Neuron (in vitro differentiated cells): ENCODE results near the gene PLEKHG2.

Source experiments
- H2AFZ ChIP-seq: one replicate; pipeline ENCODE4 v1.6.1; 2013; ENCODE audit warnings: low read depth, mild to moderate bottlenecking, inconsistent platforms, low read length, moderate library complexity
- H3K27me3 ChIP-seq: one replicate; pipeline ENCODE4 v1.6.1; 2013; ENCODE audit warnings: low read length; ENCODE audit not compliant: insufficient read depth
- H3K36me3 ChIP-seq: one replicate; pipeline ENCODE4 v1.6.1; 2013; ENCODE audit warnings: low read length; ENCODE audit not compliant: insufficient read depth
- H3K4me1 ChIP-seq: one replicate; pipeline ENCODE4 v1.6.1; 2013; ENCODE audit warnings: low read length; ENCODE audit not compliant: insufficient read depth
- H3K4me3 ChIP-seq: 2 replicates; pipeline ENCODE4 v1.5.1; 2013; ENCODE audit warnings: mild to moderate bottlenecking, low read length, moderate library complexity
- H3K9me3 ChIP-seq: one replicate; pipeline ENCODE4 v1.6.1; 2013; ENCODE audit warnings: low read length

The PLEKHG2 gene

DNA sequence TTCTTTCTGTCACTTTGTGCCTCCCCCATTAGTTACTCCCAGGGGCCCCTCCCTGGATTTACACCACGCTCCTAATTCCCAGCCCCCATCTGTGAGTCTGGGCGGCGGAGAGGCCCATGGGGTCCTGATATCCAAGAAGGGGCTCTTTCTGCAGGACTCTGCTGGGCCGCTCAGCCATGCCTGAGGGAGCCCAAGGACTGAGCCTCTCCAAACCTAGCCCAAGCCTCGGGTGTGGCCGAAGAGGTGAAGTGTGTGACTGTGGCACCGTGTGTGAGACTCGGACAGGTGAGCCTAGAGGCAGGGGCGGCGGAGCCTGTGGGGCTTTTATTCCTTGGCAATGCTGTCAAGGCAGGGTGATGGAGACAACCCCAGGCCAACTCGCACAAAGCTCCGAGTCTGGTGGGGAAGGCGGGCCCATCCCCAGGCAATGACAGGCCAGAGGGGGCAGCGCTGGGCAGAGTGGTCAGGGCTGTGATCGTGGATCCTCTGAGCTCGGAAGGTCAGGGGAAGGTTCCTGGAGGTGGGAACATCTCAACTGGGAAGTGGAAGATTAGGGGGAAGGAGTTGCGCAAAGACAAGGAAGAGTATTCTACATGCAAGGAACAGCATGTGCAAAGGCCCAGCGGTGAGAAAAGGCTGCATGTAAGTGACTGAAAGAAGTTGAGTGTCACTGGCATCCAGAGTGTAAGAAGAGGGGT lies 1.6 kb downstream of the PLEKHG2 start:
- Histone ChIP-seq H3K9me3 (no peaks in the 10 kb centered on the region), H3K4me1 (peaks cover 40% of the 10 kb centered on the region), H3K27me3 (no peaks in the 10 kb centered on the region), H3K4me3 (peak overlapping the region; percentile 74), H3K36me3 (peaks cover 35% of the 10 kb centered on the region), H2AFZ (peak overlapping the region; percentile 66)

DNA sequence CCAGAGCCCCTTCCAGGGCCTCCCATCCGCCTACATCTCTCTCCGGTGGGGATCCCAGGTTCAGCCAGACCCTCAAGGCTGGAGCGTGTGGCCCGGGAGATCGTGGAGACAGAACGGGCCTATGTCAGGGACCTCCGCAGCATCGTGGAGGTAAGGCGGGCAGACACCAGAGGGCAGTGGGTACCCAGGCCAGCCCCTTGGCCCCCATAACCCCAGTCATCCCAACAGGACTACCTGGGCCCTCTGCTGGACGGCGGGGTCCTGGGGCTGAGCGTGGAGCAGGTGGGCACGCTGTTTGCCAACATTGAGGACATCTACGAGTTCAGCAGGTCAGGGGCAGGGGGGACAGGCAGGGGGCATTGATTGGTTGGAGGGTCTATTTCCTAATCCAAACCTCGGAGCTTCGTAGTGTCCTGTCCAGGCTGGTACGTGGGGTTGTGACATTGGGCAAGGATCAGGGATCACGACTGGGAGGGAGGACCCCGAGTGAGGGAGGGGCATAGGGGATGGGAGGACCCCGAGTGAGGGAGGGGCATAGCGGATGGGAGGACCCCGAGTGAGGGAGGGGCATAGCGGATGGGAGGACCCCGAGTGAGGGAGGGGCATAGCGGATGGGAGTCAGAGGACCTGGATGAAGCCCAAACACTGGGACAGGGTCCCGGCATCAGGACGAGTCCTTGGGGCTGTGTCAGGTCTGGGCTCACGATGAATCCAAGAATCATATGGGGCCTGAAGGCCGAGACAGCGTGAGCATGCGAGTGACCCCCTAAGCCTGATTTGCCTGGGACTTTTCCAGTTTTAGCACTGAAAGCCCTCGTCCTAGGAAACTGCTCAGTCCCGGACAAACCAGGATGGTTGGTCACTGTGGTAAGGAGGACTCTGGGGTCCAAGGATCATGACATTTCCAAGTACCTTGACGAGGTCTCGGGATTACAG lies 2.9 kb downstream of the PLEKHG2 start:
- H3K36me3 ChIP-seq: peaks cover 44% of the 10 kb centered on the region
- H3K27me3 ChIP-seq: no peaks in the 10 kb centered on the region
- H3K9me3 ChIP-seq: no peaks in the 10 kb centered on the region
- H3K4me3 ChIP-seq: peak overlapping the region; percentile 74
- no peak overlapping the region for H2AFZ ChIP-seq
- H3K4me1 ChIP-seq: peaks cover 36% of the 10 kb centered on the region

DNA sequence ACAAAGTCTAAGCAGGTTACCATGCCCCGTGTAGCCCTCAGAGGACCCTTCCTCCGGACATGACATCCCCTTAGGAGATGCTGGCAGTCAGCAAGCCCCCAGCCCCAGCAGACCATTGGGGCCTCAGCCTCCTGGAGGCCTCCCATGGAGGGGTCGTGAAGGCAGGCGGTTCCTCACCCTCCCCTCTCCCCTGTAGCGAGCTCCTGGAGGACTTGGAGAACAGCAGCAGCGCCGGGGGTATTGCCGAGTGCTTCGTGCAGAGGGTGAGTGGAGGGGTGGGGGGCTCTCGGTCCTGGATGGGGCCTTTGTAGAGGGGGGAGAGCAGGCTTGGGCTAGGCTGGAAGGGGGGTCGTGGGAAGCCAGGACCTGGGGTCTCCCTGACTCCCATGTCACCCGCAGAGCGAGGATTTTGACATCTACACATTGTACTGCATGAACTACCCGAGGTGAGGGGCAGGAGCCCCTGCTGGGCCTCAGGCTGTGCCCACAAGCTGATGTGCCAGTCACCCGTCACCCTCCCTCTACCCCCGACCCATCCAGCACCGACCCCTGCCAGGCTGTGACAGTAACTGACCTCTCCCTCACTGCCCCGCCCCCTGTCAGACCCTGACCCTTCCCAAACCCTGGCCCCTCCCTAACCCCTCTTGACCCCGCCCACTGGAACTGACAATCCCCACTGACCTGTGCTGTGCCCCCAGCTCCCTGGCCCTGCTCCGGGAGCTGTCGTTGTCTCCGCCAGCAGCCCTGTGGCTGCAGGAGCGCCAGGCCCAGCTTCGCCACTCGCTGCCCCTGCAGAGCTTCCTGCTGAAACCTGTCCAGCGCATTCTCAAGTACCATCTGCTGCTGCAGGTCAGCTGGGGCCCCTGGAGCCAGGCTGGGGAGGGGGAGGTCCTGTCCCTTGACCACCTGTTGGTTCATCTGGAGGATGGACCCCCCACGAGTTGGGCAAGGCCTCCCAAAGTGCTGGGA lies 4.0 kb downstream of the PLEKHG2 start:
- H3K4me1 ChIP-seq: peaks cover 26% of the 10 kb centered on the region
- H2AFZ ChIP-seq: no peak overlapping the region
- no peak overlapping the region for H3K4me3 ChIP-seq
- H3K36me3 ChIP-seq: peaks cover 52% of the 10 kb centered on the region
- no peaks in the 10 kb centered on the region for H3K9me3 ChIP-seq
- H3K27me3 ChIP-seq: no peaks in the 10 kb centered on the region

DNA sequence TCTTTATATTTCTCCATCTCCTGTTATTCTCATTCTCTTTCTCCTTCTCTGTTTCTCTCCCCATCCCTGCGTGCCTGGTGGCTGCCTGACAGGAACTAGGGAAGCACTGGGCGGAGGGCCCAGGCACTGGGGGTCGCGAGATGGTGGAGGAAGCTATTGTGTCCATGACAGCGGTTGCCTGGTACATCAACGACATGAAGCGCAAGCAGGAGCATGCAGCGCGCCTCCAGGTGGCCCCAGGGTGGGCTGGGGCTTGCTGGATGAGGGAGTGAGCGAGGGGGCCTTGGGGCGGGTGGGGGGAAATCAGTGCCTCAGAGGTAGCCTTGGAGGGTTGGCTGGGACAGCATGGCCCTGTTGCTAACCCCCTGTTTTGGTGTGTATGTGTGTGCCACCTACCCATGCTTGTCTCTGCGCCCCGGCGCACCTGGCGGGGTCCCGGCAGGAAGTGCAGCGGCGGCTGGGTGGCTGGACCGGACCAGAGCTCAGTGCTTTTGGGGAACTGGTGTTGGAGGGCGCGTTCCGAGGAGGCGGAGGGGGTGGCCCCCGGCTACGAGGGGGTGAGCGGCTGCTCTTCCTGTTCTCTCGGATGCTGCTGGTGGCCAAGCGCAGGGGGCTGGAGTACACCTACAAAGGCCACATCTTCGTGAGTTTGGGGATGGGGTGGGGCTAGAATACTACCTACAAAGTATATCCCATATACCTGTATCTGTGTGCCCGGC lies 5.2 kb downstream of the PLEKHG2 start:
- no peaks in the 10 kb centered on the region for H3K27me3 ChIP-seq
- no peak overlapping the region for H2AFZ ChIP-seq
- peaks cover 24% of the 10 kb centered on the region for H3K4me1 ChIP-seq
- H3K4me3 ChIP-seq: no peak overlapping the region
- H3K36me3 ChIP-seq: peaks cover 57% of the 10 kb centered on the region
- H3K9me3 ChIP-seq: no peaks in the 10 kb centered on the region

DNA sequence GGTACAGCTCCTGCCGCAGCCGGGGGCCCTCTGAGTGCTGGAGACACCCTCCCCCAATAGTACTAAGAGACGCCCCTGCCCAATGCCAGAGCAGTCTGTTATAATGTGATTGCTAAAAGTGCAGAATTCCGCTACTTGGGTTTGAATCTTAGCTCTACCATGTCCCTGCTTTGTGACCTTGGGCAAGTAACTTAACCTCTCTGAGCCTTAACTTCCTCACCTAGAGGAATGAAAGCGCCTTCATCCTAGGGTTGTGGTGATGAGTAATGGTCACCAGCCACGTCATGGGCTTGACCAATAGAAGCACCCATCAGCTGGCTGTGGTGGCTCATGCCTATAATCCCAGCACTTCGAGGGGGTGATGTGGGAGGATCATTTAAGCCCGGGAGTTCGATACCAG lies 6.5 kb downstream of the PLEKHG2 start:
- Histone ChIP-seq H3K9me3 (no peaks in the 10 kb centered on the region), H3K4me3 (no peak overlapping the region), H3K4me1 (peaks cover 23% of the 10 kb centered on the region), H2AFZ (no peak overlapping the region), H3K36me3 (peaks cover 71% of the 10 kb centered on the region), H3K27me3 (no peaks in the 10 kb centered on the region)

DNA sequence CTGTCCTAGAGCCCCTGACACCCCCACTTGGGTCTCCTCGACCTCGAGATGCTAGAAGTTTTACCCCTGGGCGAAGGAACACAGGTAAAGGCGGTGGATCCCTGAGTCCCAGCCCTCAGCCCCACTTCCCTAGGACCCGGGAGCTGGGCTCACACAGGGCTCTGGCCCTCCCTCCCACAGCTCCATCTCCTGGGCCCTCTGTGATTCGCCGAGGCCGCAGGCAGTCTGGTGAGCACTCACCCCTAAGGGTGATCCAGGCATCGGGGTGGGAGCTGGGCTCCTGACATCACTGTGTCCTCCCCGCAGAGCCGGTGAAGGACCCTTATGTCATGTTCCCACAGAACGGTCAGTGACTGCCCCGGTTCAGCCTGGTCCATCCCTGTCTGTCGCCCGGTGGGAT lies 8.3 kb downstream of the PLEKHG2 start:
- Histone ChIP-seq H3K27me3 (no peaks in the 10 kb centered on the region), H3K4me3 (no peak overlapping the region), H3K36me3 (peaks cover 77% of the 10 kb centered on the region), H3K9me3 (no peaks in the 10 kb centered on the region), H3K4me1 (peaks cover 10% of the 10 kb centered on the region), H2AFZ (no peak overlapping the region)

DNA sequence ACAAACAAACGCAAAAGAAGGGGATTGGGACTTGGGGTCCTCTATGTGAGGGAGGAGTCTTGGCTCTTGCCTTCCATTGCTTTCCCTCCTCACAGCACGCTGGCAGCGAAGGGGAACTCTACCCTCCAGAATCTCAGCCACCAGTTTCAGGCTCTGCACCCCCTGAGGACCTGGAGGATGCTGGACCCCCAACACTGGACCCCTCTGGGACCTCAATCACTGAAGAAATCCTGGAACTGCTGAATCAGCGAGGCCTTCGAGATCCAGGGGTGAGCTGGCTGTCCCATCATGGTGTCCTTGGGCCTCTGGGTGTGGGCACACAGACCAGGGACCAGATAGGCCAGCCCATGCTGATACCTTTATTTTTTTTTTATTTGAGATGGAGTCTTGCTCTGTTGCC lies 9.6 kb downstream of the PLEKHG2 start:
- Histone ChIP-seq H3K27me3 (no peaks in the 10 kb centered on the region), H2AFZ (no peak overlapping the region), H3K4me1 (peaks cover 12% of the 10 kb centered on the region), H3K4me3 (no peak overlapping the region), H3K36me3 (peaks cover 68% of the 10 kb centered on the region), H3K9me3 (no peaks in the 10 kb centered on the region)

DNA sequence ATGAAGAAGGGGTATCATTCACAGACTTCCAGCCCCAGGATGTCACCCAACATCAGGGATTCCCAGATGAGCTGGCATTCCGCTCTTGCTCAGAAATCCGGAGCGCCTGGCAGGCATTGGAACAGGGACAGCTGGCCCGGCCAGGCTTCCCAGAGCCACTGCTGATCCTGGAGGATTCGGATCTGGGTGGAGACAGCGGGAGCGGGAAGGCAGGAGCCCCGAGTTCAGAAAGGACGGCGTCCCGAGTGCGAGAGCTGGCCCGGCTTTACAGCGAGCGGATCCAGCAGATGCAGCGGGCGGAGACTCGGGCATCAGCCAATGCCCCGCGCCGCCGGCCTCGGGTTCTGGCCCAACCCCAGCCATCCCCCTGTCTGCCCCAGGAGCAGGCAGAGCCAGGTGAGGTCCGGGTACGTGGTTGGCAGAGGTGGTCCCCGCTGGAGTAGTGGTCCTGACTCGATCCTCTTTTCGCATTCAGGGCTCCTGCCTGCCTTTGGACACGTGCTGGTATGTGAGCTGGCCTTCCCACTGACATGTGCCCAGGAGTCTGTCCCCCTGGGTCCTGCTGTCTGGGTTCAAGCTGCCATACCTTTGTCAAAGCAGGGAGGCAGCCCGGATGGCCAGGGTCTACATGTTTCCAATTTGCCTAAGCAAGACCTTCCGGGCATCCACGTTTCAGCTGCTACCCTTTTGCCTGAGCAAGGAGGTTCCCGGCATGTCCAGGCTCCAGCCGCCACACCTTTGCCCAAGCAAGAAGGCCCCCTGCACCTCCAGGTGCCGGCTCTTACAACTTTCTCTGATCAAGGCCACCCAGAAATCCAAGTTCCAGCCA lies 11.0 kb downstream of the PLEKHG2 start:
- no peak overlapping the region for H3K4me3 ChIP-seq
- H3K9me3 ChIP-seq: no peaks in the 10 kb centered on the region
- peaks cover 17% of the 10 kb centered on the region for H3K4me1 ChIP-seq
- peaks cover 60% of the 10 kb centered on the region for H3K36me3 ChIP-seq
- H2AFZ ChIP-seq: no peak overlapping the region
- no peaks in the 10 kb centered on the region for H3K27me3 ChIP-seq

DNA sequence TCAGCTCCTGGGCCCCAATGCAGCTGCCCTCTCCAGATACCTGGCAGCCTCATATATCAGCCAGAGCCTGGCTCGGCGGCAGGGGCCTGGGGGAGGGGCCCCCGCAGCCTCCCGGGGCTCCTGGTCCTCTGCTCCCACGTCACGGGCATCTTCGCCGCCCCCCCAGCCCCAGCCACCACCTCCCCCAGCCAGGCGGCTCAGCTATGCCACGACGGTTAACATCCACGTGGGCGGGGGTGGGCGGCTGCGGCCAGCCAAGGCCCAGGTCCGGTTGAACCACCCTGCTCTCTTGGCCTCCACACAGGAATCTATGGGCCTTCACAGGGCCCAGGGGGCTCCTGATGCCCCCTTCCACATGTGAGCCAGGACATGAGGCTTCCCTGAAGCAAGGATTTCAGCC lies 12.5 kb downstream of the PLEKHG2 start:
- Histone ChIP-seq H3K4me1 (peaks cover 22% of the 10 kb centered on the region), H3K9me3 (no peaks in the 10 kb centered on the region), H3K36me3 (peaks cover 48% of the 10 kb centered on the region), H2AFZ (no peak overlapping the region), H3K4me3 (no peak overlapping the region), H3K27me3 (no peaks in the 10 kb centered on the region)

DNA sequence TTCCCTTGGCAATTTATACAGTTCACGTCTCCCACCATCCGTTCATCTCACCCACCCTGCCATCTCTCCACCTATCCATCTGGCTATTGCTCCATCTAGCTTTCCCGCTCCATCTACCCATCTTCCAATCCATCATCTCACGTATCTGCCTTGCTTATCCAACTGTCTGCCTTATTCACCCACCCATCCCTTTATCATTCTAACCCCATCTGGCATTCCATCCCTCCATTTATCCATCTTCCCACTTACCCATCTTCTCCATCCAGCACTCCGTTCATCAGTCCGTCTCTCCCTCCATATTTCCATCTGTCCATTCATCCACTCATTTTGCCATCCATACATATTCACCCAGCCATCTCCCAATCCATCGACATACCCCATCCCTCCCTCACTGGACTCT lies 13.3 kb downstream of the PLEKHG2 start:
- no peaks in the 10 kb centered on the region for H3K9me3 ChIP-seq
- peaks cover 42% of the 10 kb centered on the region for H3K36me3 ChIP-seq
- H2AFZ ChIP-seq: no peak overlapping the region

DNA sequence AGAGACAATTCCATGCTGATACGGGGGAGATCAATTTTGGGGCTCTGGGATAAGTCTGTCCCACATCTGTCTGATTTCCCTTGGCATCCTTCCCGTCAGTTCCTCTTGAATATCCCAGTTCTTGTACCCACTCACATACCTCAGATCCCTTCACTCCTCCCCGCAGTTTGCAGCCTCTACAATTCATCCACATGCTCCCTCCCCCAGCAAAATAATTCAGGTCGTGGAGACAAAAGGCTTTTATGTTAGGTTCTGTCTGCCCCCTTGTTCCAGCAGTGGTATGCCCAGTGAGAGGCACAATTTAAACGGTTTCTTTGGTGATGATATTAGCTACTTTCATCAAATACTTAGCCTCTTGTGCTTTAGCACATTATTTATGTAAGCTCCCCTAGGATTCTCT lies 13.7 kb downstream of the PLEKHG2 start:
- Histone ChIP-seq H3K27me3 (no peaks in the 10 kb centered on the region), H3K36me3 (peaks cover 38% of the 10 kb centered on the region), H2AFZ (no peak overlapping the region), H3K4me3 (no peak overlapping the region), H3K9me3 (no peaks in the 10 kb centered on the region), H3K4me1 (peaks cover 22% of the 10 kb centered on the region)

More for the DNA sequence above, 13.3 kb downstream of the PLEKHG2 start:
- Histone ChIP-seq H3K4me1 (peaks cover 22% of the 10 kb centered on the region), H3K27me3 (no peaks in the 10 kb centered on the region), H3K4me3 (no peak overlapping the region)
